HCT116 (cell line): ENCODE results near the gene USP46. TPM values are rescaled to one million over a fixed set of nuclear protein-coding genes. Genes with fewer than 3 reads are reported as not detected.

Experiments
- ATAC-seq: fragments of 200-7000 bp; cut with Tn5 transposase; 2 replicates; pipeline ENCODE4 v1.9.1; 2020; ENCODE audit warnings: mild to moderate bottlenecking, moderate library complexity
- BruUV-seq: library from RNA; stranded (reverse); fragments of 400-500 nt; replicated peaks from 2 replicates; lab custom pipeline; 2021; lab: Mats Ljungman, UMichigan
- CTCF ChIA-PET: fragments of 300-600 bp; sonication (Branson Sonifier 250); formaldehyde crosslinking; loops from one replicate; lab custom pipeline; 2021; ENCODE audit warnings: antibody characterized with exemption; lab: Charles Lee
- POLR2A ChIA-PET: fragments of 300-600, 350-600 bp; sonication (Branson Sonifier 250); formaldehyde crosslinking; loops from one replicate; lab custom pipeline; 2021; ENCODE audit warnings: antibody characterized with exemption; lab: Charles Lee
- RAD21 ChIA-PET, 2 experiments: fragments of 300-600 bp; sonication (Branson Sonifier 250); formaldehyde crosslinking; loops; one replicate each; lab custom pipeline; 2023; ENCODE audit warnings: low total read pairs in 2 of 2; ENCODE audit not compliant: uncharacterized antibody in 2 of 2, unreplicated experiment in 2 of 2, low non-redundant PET in 1 of 2; lab: Charles Lee
- DNase-seq: peaks from one replicate; pipeline ENCODE4 v3.0.0-alpha.2; 2010; ENCODE audit warnings: low read depth, low spot score
- H2AFZ ChIP-seq: fragments of 200-600 bp; shearing (Covaris generic), sonication (generic); 2 replicates; pipeline ENCODE4 v1.6.1; 2017; ENCODE audit warnings: low read depth, mixed run types, mixed read lengths, antibody characterized with exemption, low read length; ENCODE audit not compliant: poor library complexity, severe bottlenecking
- H3K27ac ChIP-seq: 2 replicates; pipeline ENCODE4 v1.5.1; 2012; ENCODE audit warnings: low read depth, low read length
- H3K27me3 ChIP-seq: fragments of 200-600 bp; sonication (generic); 2 replicates; pipeline ENCODE4 v1.6.1; 2016; ENCODE audit warnings: mixed run types, low read length, mixed read lengths; ENCODE audit not compliant: insufficient read depth
- H3K36me3 ChIP-seq, 2 experiments: fragments of 200-500 bp in 1 of 2; fragments of 200-600 bp in 1 of 2; sonication (Bioruptor generic) in 1 of 2; sonication (generic) in 1 of 2; 2 replicates each; pipeline versions ENCODE4 v1.5.1 to v1.6.1; 2014 to 2016; ENCODE audit warnings: low read length in 2 of 2, inconsistent platforms in 1 of 2, mixed read lengths in 1 of 2, mixed run types in 1 of 2; ENCODE audit not compliant: insufficient read depth in 2 of 2, control insufficient read depth in 1 of 2
- H3K4me1 ChIP-seq, 2 experiments: fragments of 200-600 bp in 1 of 2; sonication (generic) in 1 of 2; 2 replicates each; pipeline versions ENCODE4 v1.5.1 to v1.6.1; 2012 to 2017; ENCODE audit warnings: low read length in 2 of 2, inconsistent platforms in 1 of 2, mild to moderate bottlenecking in 1 of 2, mixed read lengths in 1 of 2, mixed run types in 1 of 2, moderate library complexity in 1 of 2; ENCODE audit not compliant: insufficient read depth in 2 of 2, control insufficient read depth in 1 of 2
- H3K4me2 ChIP-seq: fragments of 200-600 bp; sonication (generic); 2 replicates; pipeline ENCODE4 v1.6.1; 2017; ENCODE audit warnings: mixed run types, low read length, mixed read lengths
- H3K4me3 ChIP-seq, 2 experiments: fragments of 200-600 bp in 1 of 2; sonication (generic) in 1 of 2; replicated peaks in 1 of 2; 2 replicates each; pipeline ENCODE4 v1.5.1; 2011 to 2016; ENCODE audit warnings: low read length in 2 of 2, control low read depth in 1 of 2, low read depth in 1 of 2, mild to moderate bottlenecking in 1 of 2, mixed read lengths in 1 of 2, mixed run types in 1 of 2
- H3K79me2 ChIP-seq: fragments of 200-600 bp; sonication (generic); 2 replicates; pipeline ENCODE4 v1.6.1; 2017; ENCODE audit warnings: mild to moderate bottlenecking, mixed run types, low read length, moderate library complexity, mixed read lengths; ENCODE audit not compliant: insufficient read depth
- H3K9ac ChIP-seq: fragments of 200-600 bp; sonication (generic); 2 replicates; pipeline ENCODE4 v1.6.1; 2016; ENCODE audit warnings: low read length, mixed read lengths
- H3K9me2 ChIP-seq: fragments of 200-600 bp; sonication (generic), shearing (Covaris generic); 2 replicates; pipeline ENCODE4 v1.6.1; 2017; ENCODE audit warnings: mixed run types, mild to moderate bottlenecking, moderate library complexity; ENCODE audit not compliant: insufficient read depth
- H3K9me3 ChIP-seq, 2 experiments: fragments of 200-500 bp in 1 of 2; fragments of 200-600 bp in 1 of 2; sonication (Bioruptor generic) in 1 of 2; sonication (generic) in 1 of 2; 2 replicates each; pipeline ENCODE4 v1.6.1; 2014 to 2017; ENCODE audit warnings: low read length in 2 of 2, mixed read lengths in 2 of 2, inconsistent platforms in 1 of 2, low read depth in 1 of 2, mild to moderate bottlenecking in 1 of 2, mixed run types in 1 of 2, moderate library complexity in 1 of 2; ENCODE audit not compliant: control insufficient read depth in 1 of 2, insufficient read depth in 1 of 2
- H4K20me1 ChIP-seq: fragments of 200-600 bp; sonication (generic), shearing (Covaris generic); 2 replicates; pipeline ENCODE4 v1.6.1; 2017; ENCODE audit warnings: mixed run types, mild to moderate bottlenecking, moderate library complexity; ENCODE audit not compliant: insufficient read depth
- CBX3 ChIP-seq: IDR thresholded peaks from 2 replicates; pipeline ENCODE4 v1.6.1; 2012; ENCODE audit warnings: low read depth
- CTCF ChIP-seq, 3 experiments: fragments of 200-600 bp in 1 of 3; sonication (generic) in 1 of 3; IDR thresholded peaks in 2 of 3; conservative IDR thresholded peaks in 1 of 3; 2 replicates each; pipeline ENCODE4 v1.5.1; 2012 to 2017; ENCODE audit warnings: low read depth in 2 of 3, low read length in 2 of 3, antibody characterized with exemption in 1 of 3, borderline replicate concordance in 1 of 3, control low read depth in 1 of 3, mild to moderate bottlenecking in 1 of 3, mixed read lengths in 1 of 3, mixed run types in 1 of 3, moderate library complexity in 1 of 3; ENCODE audit not compliant: insufficient read depth in 1 of 3
- EGR1 ChIP-seq: IDR thresholded peaks from 2 replicates; pipeline ENCODE4 v1.6.1; 2012; ENCODE audit warnings: low read depth
- ELF1 ChIP-seq: IDR thresholded peaks from 2 replicates; pipeline ENCODE4 v1.6.1; 2012; ENCODE audit warnings: low read depth, borderline replicate concordance
- EZH2 ChIP-seq: fragments of 200-600 bp; sonication (generic); IDR thresholded peaks from 2 replicates; pipeline ENCODE4 v1.6.1; 2017; ENCODE audit warnings: antibody characterized with exemption, mixed run types
- EZH2phosphoT487 ChIP-seq: fragments of 200-600 bp; IDR thresholded peaks from 2 replicates; pipeline ENCODE4 v1.6.1; 2018; ENCODE audit warnings: antibody characterized with exemption, borderline replicate concordance
- FOSL1 ChIP-seq: IDR thresholded peaks from 2 replicates; pipeline ENCODE4 v1.6.1; 2012; ENCODE audit warnings: low read depth
- JUND ChIP-seq: IDR thresholded peaks from 2 replicates; pipeline ENCODE4 v1.6.1; 2012
- POLR2A ChIP-seq: IDR thresholded peaks from 2 replicates; pipeline ENCODE4 v1.7.0; 2011; ENCODE audit warnings: borderline replicate concordance; ENCODE audit not compliant: insufficient read depth, insufficient read length; ENCODE audit errors: extremely low read depth
- POLR2AphosphoS5 ChIP-seq: IDR thresholded peaks from 2 replicates; pipeline ENCODE4 v1.6.1; 2011; ENCODE audit warnings: mild to moderate bottlenecking, low read depth, low read length, moderate library complexity
- RAD21 ChIP-seq: IDR thresholded peaks from 2 replicates; pipeline ENCODE4 v1.6.1; 2012; ENCODE audit warnings: low read depth, mild to moderate bottlenecking
- SIN3A ChIP-seq: IDR thresholded peaks from 2 replicates; pipeline ENCODE4 v1.6.1; 2012; ENCODE audit warnings: low read depth
- SRF ChIP-seq: IDR thresholded peaks from 2 replicates; pipeline ENCODE4 v1.6.1; 2012; ENCODE audit warnings: low read depth
- YY1 ChIP-seq: IDR thresholded peaks from 2 replicates; pipeline ENCODE4 v1.6.1; 2011; ENCODE audit warnings: low read length, low read depth, moderate library complexity, mild to moderate bottlenecking; ENCODE audit not compliant: insufficient replicate concordance; ENCODE audit errors: extremely low read depth
- ZNF274 ChIP-seq: fragments of 200-500 bp; sonication (Bioruptor generic); IDR thresholded peaks from 2 replicates; pipeline ENCODE4 v1.6.1; 2014; ENCODE audit warnings: mild to moderate bottlenecking, low read depth, low read length, inconsistent platforms
- intact Hi-C: fragments of 100-400 bp; cut with micrococcal nuclease; formaldehyde crosslinking; loops from 2 replicates; pipeline ENCODE4 v1.10.0; 2022
- total RNA-seq: library from RNA; stranded (reverse); gene quantifications from one replicate; pipeline ENCODE4 v1.2.1, GENCODE V29; 2021; ENCODE audit not compliant: unreplicated experiment

The USP46 gene
- total RNA-seq, 1 experiment from 2014 or later, result 36.6 TPM

GRCh38 chr4:52604215-52604614 lies 54.9 kb downstream of the USP46 start:
- ChIA-PET RAD21 (no interaction called here), POLR2A (no interaction called here), CTCF (no interaction called here)
- Histone ChIP-seq H3K4me3 (no peak overlapping the region), H2AFZ (no peak overlapping the region), H3K79me2 (no peaks in the 10 kb centered on the region), H3K9me3 (no peaks in the 10 kb centered on the region), H3K4me1 (no peaks in the 10 kb centered on the region), H3K9ac (no peak overlapping the region), H4K20me1 (no peaks in the 10 kb centered on the region), H3K36me3 (peaks cover 6 to 15% of the 10 kb centered on the region in 2 experiments; a peak in 3 of 4 replicates), H3K9me2 (no peaks in the 10 kb centered on the region), H3K27me3 (no peaks in the 10 kb centered on the region), H3K27ac (no peak overlapping the region), H3K4me2 (no peak overlapping the region)
- BruUV-seq, result no TSS peak
- intact Hi-C loops, result no loop called here
- ATAC-seq (no peak), DNase-seq (no peak)
- TF ChIP-seq ZNF274 (no peak), JUND (no peak), ELF1 (no peak), RAD21 (no peak), POLR2A (no peak), POLR2AphosphoS5 (no peak), YY1 (no peak), CBX3 (no peak), SRF (no peak)

GRCh38 chr4:52600275-52600674 lies 58.8 kb downstream of the USP46 start:
- no peaks in the 10 kb centered on the region for H3K4me1 ChIP-seq
- no peak for TF ChIP-seq EZH2phosphoT487
- no peak for TF ChIP-seq SRF
- TF ChIP-seq EZH2, result no peak
- TF ChIP-seq SIN3A, result no peak
- TF ChIP-seq EGR1, result no peak
- no peak for TF ChIP-seq CTCF (IDR thresholded peaks at IDR 0.05 in 2 of 3, conservative IDR thresholded peaks at IDR 0.05 in 1 of 3; ENCODE audit: borderline replicate concordance in 1 of 3, insufficient read depth in 1 of 3, low read depth in 2 of 3, low read length in 2 of 3)
- no peak for TF ChIP-seq YY1
- TF ChIP-seq FOSL1, result no peak
- DNase-seq (no peak), ATAC-seq (no peak)
- H2AFZ ChIP-seq, result no peak overlapping the region
- H3K9me2 ChIP-seq, result no peaks in the 10 kb centered on the region
- no peaks in the 10 kb centered on the region for H4K20me1 ChIP-seq
- POLR2A ChIA-PET, result no interaction called here
- H3K9ac ChIP-seq, result no peak overlapping the region
- H3K27ac ChIP-seq, result no peak overlapping the region
- H3K36me3 ChIP-seq, result peaks cover 3 to 31% of the 10 kb centered on the region in 2 experiments; a peak in 3 of 4 replicates
- no TSS peak for BruUV-seq
- H3K4me2 ChIP-seq, result no peak overlapping the region
- H3K4me3 ChIP-seq, result no peak overlapping the region
- no peaks in the 10 kb centered on the region for H3K79me2 ChIP-seq
- RAD21 ChIA-PET, result no interaction called here
- CTCF ChIA-PET, result interaction anchor here (0.9 kb wide), 1 partner anchor 12 kb away, joined by 3 read pairs; no protein-coding TSS in a partner anchor
- H3K9me3 ChIP-seq, result no peaks in the 10 kb centered on the region
- no peaks in the 10 kb centered on the region for H3K27me3 ChIP-seq
- intact Hi-C loops, result no loop called here
